ENCODE results near the gene LGALS9C.
"Not testable (repeated sequence)": the region's sequence is repeated elsewhere in the genome, so short reads cannot be mapped to it uniquely, and the experiment has no call there.

Gene LGALS9C

GRCh38 chr17:18478362-18478761 lies 1.8 kb downstream of the LGALS9C start:
- not testable (repeated sequence) for H3K4me3 ChIP-seq (IDR thresholded peaks at IDR 0.05; ENCODE audit: insufficient read depth, low read depth, low read length); H3K9ac ChIP-seq; H3K27me3 ChIP-seq (ENCODE audit: insufficient read depth, low read depth); H3K27ac ChIP-seq; H3K36me3 ChIP-seq (ENCODE audit: insufficient read depth); H3K4me2 ChIP-seq; H2AFZ ChIP-seq (ENCODE audit: low read depth); H4K20me1 ChIP-seq (ENCODE audit: insufficient read depth); H3K79me2 ChIP-seq (ENCODE audit: insufficient read depth, low read depth)
- peaks cover 18% of the 10 kb centered on the region for H3K4me1 ChIP-seq (ENCODE audit: low read depth, poor library complexity, severe bottlenecking)

- not testable (repeated sequence) for H3K9ac ChIP-seq; H3K4me3 ChIP-seq (IDR thresholded peaks at IDR 0.05; ENCODE audit: insufficient read depth, low read depth, low read length); H3K79me2 ChIP-seq (ENCODE audit: insufficient read depth, low read depth); H3K4me2 ChIP-seq; H2AFZ ChIP-seq (ENCODE audit: low read depth); H4K20me1 ChIP-seq (ENCODE audit: insufficient read depth); H3K36me3 ChIP-seq (ENCODE audit: insufficient read depth); H3K27ac ChIP-seq; H3K27me3 ChIP-seq (ENCODE audit: insufficient read depth, low read depth)
- peaks cover 18% of the 10 kb centered on the region for H3K4me1 ChIP-seq (ENCODE audit: low read depth, poor library complexity, severe bottlenecking)
Measured at GRCh38 chr17:18478977-18479595, 2.5 kb downstream of the LGALS9C start.

GRCh38 chr17:18481775-18482174 lies 5.2 kb downstream of the LGALS9C start:
- H3K27me3 ChIP-seq (ENCODE audit: insufficient read depth, low read depth); H3K4me1 ChIP-seq (ENCODE audit: low read depth, poor library complexity, severe bottlenecking): not testable (repeated sequence)

GRCh38 chr17:18485936-18486464 lies 9.4 kb downstream of the LGALS9C start:
- H3K79me2 ChIP-seq (ENCODE audit: insufficient read depth, low read depth) = not testable (repeated sequence)

More at GRCh38 chr17:18481775-18482174, 5.2 kb downstream of the LGALS9C start:
- H3K36me3 ChIP-seq (ENCODE audit: insufficient read depth); H4K20me1 ChIP-seq (ENCODE audit: insufficient read depth); H3K27ac ChIP-seq; H3K79me2 ChIP-seq (ENCODE audit: insufficient read depth, low read depth); H3K4me3 ChIP-seq (IDR thresholded peaks at IDR 0.05; ENCODE audit: insufficient read depth, low read depth, low read length); H3K9ac ChIP-seq; H3K4me2 ChIP-seq; H2AFZ ChIP-seq (ENCODE audit: low read depth): not testable (repeated sequence)

GRCh38 chr17:18487633-18488032 lies 11.0 kb downstream of the LGALS9C start:
- not testable (repeated sequence) for H2AFZ ChIP-seq (ENCODE audit: low read depth); H3K9ac ChIP-seq; H3K4me3 ChIP-seq (IDR thresholded peaks at IDR 0.05; ENCODE audit: insufficient read depth, low read depth, low read length); H4K20me1 ChIP-seq (ENCODE audit: insufficient read depth); H3K4me2 ChIP-seq; H3K79me2 ChIP-seq (ENCODE audit: insufficient read depth, low read depth); H3K27me3 ChIP-seq (ENCODE audit: insufficient read depth, low read depth); H3K27ac ChIP-seq; H3K4me1 ChIP-seq (ENCODE audit: low read depth, poor library complexity, severe bottlenecking); H3K36me3 ChIP-seq (ENCODE audit: insufficient read depth)

More at GRCh38 chr17:18485936-18486464, 9.4 kb downstream of the LGALS9C start:
- not testable (repeated sequence) for H3K27me3 ChIP-seq (ENCODE audit: insufficient read depth, low read depth); H4K20me1 ChIP-seq (ENCODE audit: insufficient read depth); H3K4me1 ChIP-seq (ENCODE audit: low read depth, poor library complexity, severe bottlenecking); H3K36me3 ChIP-seq (ENCODE audit: insufficient read depth); H2AFZ ChIP-seq (ENCODE audit: low read depth); H3K4me2 ChIP-seq; H3K4me3 ChIP-seq (IDR thresholded peaks at IDR 0.05; ENCODE audit: insufficient read depth, low read depth, low read length); H3K27ac ChIP-seq; H3K9ac ChIP-seq

GRCh38 chr17:18488622-18489021 lies 12.0 kb downstream of the LGALS9C start:
- H3K4me3 ChIP-seq (IDR thresholded peaks at IDR 0.05; ENCODE audit: insufficient read depth, low read depth, low read length); H3K79me2 ChIP-seq (ENCODE audit: insufficient read depth, low read depth); H3K27me3 ChIP-seq (ENCODE audit: insufficient read depth, low read depth); H2AFZ ChIP-seq (ENCODE audit: low read depth); H4K20me1 ChIP-seq (ENCODE audit: insufficient read depth); H3K4me2 ChIP-seq; H3K36me3 ChIP-seq (ENCODE audit: insufficient read depth); H3K27ac ChIP-seq; H3K9ac ChIP-seq; H3K4me1 ChIP-seq (ENCODE audit: low read depth, poor library complexity, severe bottlenecking): not testable (repeated sequence)

- not testable (repeated sequence) for H4K20me1 ChIP-seq (ENCODE audit: insufficient read depth); H3K79me2 ChIP-seq (ENCODE audit: insufficient read depth, low read depth); H3K36me3 ChIP-seq (ENCODE audit: insufficient read depth); H2AFZ ChIP-seq (ENCODE audit: low read depth); H3K4me3 ChIP-seq (IDR thresholded peaks at IDR 0.05; ENCODE audit: insufficient read depth, low read depth, low read length); H3K27ac ChIP-seq; H3K4me2 ChIP-seq; H3K27me3 ChIP-seq (ENCODE audit: insufficient read depth, low read depth); H3K9ac ChIP-seq; H3K4me1 ChIP-seq (ENCODE audit: low read depth, poor library complexity, severe bottlenecking)
Measured at GRCh38 chr17:18490016-18490415, 13.4 kb downstream of the LGALS9C start.

- H3K27ac ChIP-seq; H3K9ac ChIP-seq; H3K27me3 ChIP-seq (ENCODE audit: insufficient read depth, low read depth); H3K79me2 ChIP-seq (ENCODE audit: insufficient read depth, low read depth); H3K36me3 ChIP-seq (ENCODE audit: insufficient read depth); H4K20me1 ChIP-seq (ENCODE audit: insufficient read depth); H3K4me3 ChIP-seq (IDR thresholded peaks at IDR 0.05; ENCODE audit: insufficient read depth, low read depth, low read length); H3K4me1 ChIP-seq (ENCODE audit: low read depth, poor library complexity, severe bottlenecking); H2AFZ ChIP-seq (ENCODE audit: low read depth); H3K4me2 ChIP-seq: not testable (repeated sequence)
Measured at GRCh38 chr17:18492712-18493480, 16.3 kb downstream of the LGALS9C start.

- not testable (repeated sequence) for H3K79me2 ChIP-seq (ENCODE audit: insufficient read depth, low read depth); H3K27me3 ChIP-seq (ENCODE audit: insufficient read depth, low read depth); H3K4me2 ChIP-seq; H3K4me3 ChIP-seq (IDR thresholded peaks at IDR 0.05; ENCODE audit: insufficient read depth, low read depth, low read length); H3K9ac ChIP-seq; H2AFZ ChIP-seq (ENCODE audit: low read depth); H4K20me1 ChIP-seq (ENCODE audit: insufficient read depth); H3K36me3 ChIP-seq (ENCODE audit: insufficient read depth); H3K27ac ChIP-seq; H3K4me1 ChIP-seq (ENCODE audit: low read depth, poor library complexity, severe bottlenecking)
Measured at GRCh38 chr17:18494250-18494768, 17.7 kb downstream of the LGALS9C start.

GRCh38 chr17:18497044-18497443 lies 20.5 kb downstream of the LGALS9C start:
- H3K4me2 ChIP-seq; H3K27me3 ChIP-seq (ENCODE audit: insufficient read depth, low read depth); H3K79me2 ChIP-seq (ENCODE audit: insufficient read depth, low read depth); H3K4me3 ChIP-seq (IDR thresholded peaks at IDR 0.05; ENCODE audit: insufficient read depth, low read depth, low read length); H3K9ac ChIP-seq; H3K4me1 ChIP-seq (ENCODE audit: low read depth, poor library complexity, severe bottlenecking); H2AFZ ChIP-seq (ENCODE audit: low read depth); H3K27ac ChIP-seq; H3K36me3 ChIP-seq (ENCODE audit: insufficient read depth); H4K20me1 ChIP-seq (ENCODE audit: insufficient read depth): not testable (repeated sequence)

Data from KMS-11 (cell line).